ENCODE data around the gene IL16.

The IL16 gene

GRCh38 chr15:81194723-81195122, 2.0 kb upstream of the IL16 start:
- Histone ChIP-seq H3K27me3 (ENCODE audit: insufficient read depth, low read length, poor library complexity) (peaks cover 4% of the 10 kb centered on the region), H3K27ac (ENCODE audit: low read length) (no peak overlapping the region), H3K36me3 (ENCODE audit: insufficient read depth, low read length) (no peaks in the 10 kb centered on the region), H3K4me3 (ENCODE audit: low read depth in 1 of 2, low read length in 2 of 2) (no peak overlapping the region), H3K9ac (ENCODE audit: low read depth, low read length) (no peak overlapping the region), H3K4me1 (ENCODE audit: insufficient read depth, low read length) (no peaks in the 10 kb centered on the region), H3K4me2 (ENCODE audit: insufficient read depth, low read length) (no peak overlapping the region), H3K79me2 (ENCODE audit: insufficient read depth, low read length) (no peaks in the 10 kb centered on the region), H4K20me1 (ENCODE audit: insufficient read depth, low read length) (no peaks in the 10 kb centered on the region), H3K9me3 (ENCODE audit: insufficient read depth, low read length, severe bottlenecking) (no peaks in the 10 kb centered on the region), H2AFZ (ENCODE audit: low read depth, low read length) (no peak overlapping the region)
- no peak for DNase-seq
- no peak for ATAC-seq (ENCODE audit: insufficient read depth, low read depth)
- TF ChIP-seq CTCF (IDR thresholded peaks at IDR 0.05; ENCODE audit: borderline replicate concordance, extremely low read depth, low read length, poor library complexity, severe bottlenecking) = no peak
- TF ChIP-seq EZH2 (IDR thresholded peaks at IDR 0.05; ENCODE audit: borderline replicate concordance, low read depth, low read length, severe bottlenecking) = no peak

- Histone ChIP-seq H3K9ac (ENCODE audit: low read depth, low read length) (no peak overlapping the region), H3K27me3 (ENCODE audit: insufficient read depth, low read length, poor library complexity) (peaks cover 4% of the 10 kb centered on the region), H4K20me1 (ENCODE audit: insufficient read depth, low read length) (no peaks in the 10 kb centered on the region), H3K27ac (ENCODE audit: low read length) (no peak overlapping the region), H3K4me1 (ENCODE audit: insufficient read depth, low read length) (no peaks in the 10 kb centered on the region), H3K4me3 (ENCODE audit: low read depth in 1 of 2, low read length in 2 of 2) (no peak overlapping the region), H3K79me2 (ENCODE audit: insufficient read depth, low read length) (no peaks in the 10 kb centered on the region), H3K36me3 (ENCODE audit: insufficient read depth, low read length) (no peaks in the 10 kb centered on the region), H2AFZ (ENCODE audit: low read depth, low read length) (no peak overlapping the region), H3K4me2 (ENCODE audit: insufficient read depth, low read length) (no peak overlapping the region), H3K9me3 (ENCODE audit: insufficient read depth, low read length, severe bottlenecking) (no peaks in the 10 kb centered on the region)
- DNase-seq = no peak
- TF ChIP-seq CTCF (IDR thresholded peaks at IDR 0.05; ENCODE audit: borderline replicate concordance, extremely low read depth, low read length, poor library complexity, severe bottlenecking) = no peak
- no peak for TF ChIP-seq EZH2 (IDR thresholded peaks at IDR 0.05; ENCODE audit: borderline replicate concordance, low read depth, low read length, severe bottlenecking)
- no peak for ATAC-seq (ENCODE audit: insufficient read depth, low read depth)
Measured at GRCh38 chr15:81195339-81195864, 1.3 kb upstream of the IL16 start.

GRCh38 chr15:81197255-81197630, 564 bp downstream of the IL16 start:
- Histone ChIP-seq H3K4me2 (ENCODE audit: insufficient read depth, low read length) (no peak overlapping the region), H2AFZ (ENCODE audit: low read depth, low read length) (no peak overlapping the region), H3K27ac (ENCODE audit: low read length) (no peak overlapping the region), H3K36me3 (ENCODE audit: insufficient read depth, low read length) (no peaks in the 10 kb centered on the region), H4K20me1 (ENCODE audit: insufficient read depth, low read length) (no peaks in the 10 kb centered on the region), H3K9ac (ENCODE audit: low read depth, low read length) (no peak overlapping the region), H3K27me3 (ENCODE audit: insufficient read depth, low read length, poor library complexity) (peaks cover 4% of the 10 kb centered on the region), H3K4me3 (ENCODE audit: low read depth in 1 of 2, low read length in 2 of 2) (no peak overlapping the region), H3K79me2 (ENCODE audit: insufficient read depth, low read length) (no peaks in the 10 kb centered on the region), H3K4me1 (ENCODE audit: insufficient read depth, low read length) (no peaks in the 10 kb centered on the region), H3K9me3 (ENCODE audit: insufficient read depth, low read length, severe bottlenecking) (no peaks in the 10 kb centered on the region)
- ATAC-seq (ENCODE audit: insufficient read depth, low read depth) (no peak), DNase-seq (no peak)
- TF ChIP-seq CTCF (IDR thresholded peaks at IDR 0.05; ENCODE audit: borderline replicate concordance, extremely low read depth, low read length, poor library complexity, severe bottlenecking) (no peak), EZH2 (IDR thresholded peaks at IDR 0.05; ENCODE audit: borderline replicate concordance, low read depth, low read length, severe bottlenecking) (no peak)

Measured in DND-41 (cell line).